A673 (cell line): ENCODE results near the gene VDR. TPM values are rescaled to one million over a fixed set of nuclear protein-coding genes. Genes with fewer than 3 reads are reported as not detected.

Experiments used
- BruUV-seq: library from RNA; stranded (reverse); fragments of 400-500 nt; replicated peaks from 2 replicates; lab custom pipeline; 2021; lab: Mats Ljungman, UMichigan
- CTCF ChIA-PET: fragments of 300-600 bp; sonication (Branson Sonifier 250); formaldehyde crosslinking; loops from one replicate; lab custom pipeline; 2022; ENCODE audit warnings: antibody characterized with exemption; lab: Charles Lee
- POLR2A ChIA-PET: fragments of 300-600 bp; sonication (Branson Sonifier 250); formaldehyde crosslinking; loops from one replicate; lab custom pipeline; 2022; ENCODE audit warnings: antibody characterized with exemption; ENCODE audit not compliant: low non-redundant PET; lab: Charles Lee
- DNase-seq: peaks from one replicate; pipeline ENCODE4 v3.0.0-alpha.2; 2015; ENCODE audit warnings: low spot score
- H3K27ac ChIP-seq: fragments of 200-600 bp; sonication (generic); 2 replicates; pipeline ENCODE4 v1.5.1; 2016; ENCODE audit warnings: mixed run types, low read depth, mild to moderate bottlenecking, mixed read lengths, antibody characterized with exemption, low read length; ENCODE audit not compliant: poor library complexity, severe bottlenecking
- H3K27me3 ChIP-seq: fragments of 200-600 bp; sonication (generic); replicated peaks from 2 replicates; pipeline ENCODE4 v1.6.1; 2017; ENCODE audit warnings: mixed run types, low read depth, mild to moderate bottlenecking, mixed read lengths, antibody characterized with exemption, low read length; ENCODE audit not compliant: insufficient read depth, poor library complexity
- H3K36me3 ChIP-seq: fragments of 200-600 bp; sonication (generic); 2 replicates; pipeline ENCODE4 v1.6.1; 2016; ENCODE audit warnings: mixed run types, mild to moderate bottlenecking, mixed read lengths, antibody characterized with exemption, low read length; ENCODE audit not compliant: insufficient read depth, poor library complexity, severe bottlenecking
- H3K4me1 ChIP-seq: fragments of 200-600 bp; sonication (generic); 2 replicates; pipeline ENCODE4 v1.6.1; 2017; ENCODE audit warnings: mixed run types, mild to moderate bottlenecking, mixed read lengths, antibody characterized with exemption, low read length; ENCODE audit not compliant: insufficient read depth, poor library complexity, severe bottlenecking
- H3K4me3 ChIP-seq: fragments of 200-600 bp; sonication (generic); 2 replicates; pipeline ENCODE4 v1.5.1; 2016; ENCODE audit warnings: low read depth, mixed run types, mild to moderate bottlenecking, mixed read lengths, low read length; ENCODE audit not compliant: poor library complexity, severe bottlenecking
- H3K9me3 ChIP-seq: fragments of 200-600 bp; sonication (generic); 2 replicates; pipeline ENCODE4 v1.6.1; 2016; ENCODE audit warnings: mixed run types, low read depth, mild to moderate bottlenecking, mixed read lengths, antibody characterized with exemption, low read length; ENCODE audit not compliant: poor library complexity, severe bottlenecking
- EZH2 ChIP-seq: fragments of 200-600 bp; sonication (generic); IDR thresholded peaks from 2 replicates; pipeline ENCODE4 v1.6.1; 2017; ENCODE audit warnings: borderline replicate concordance, low read depth, mild to moderate bottlenecking, mixed read lengths, antibody characterized with exemption, low read length; ENCODE audit not compliant: poor library complexity, severe bottlenecking
- intact Hi-C: fragments of 100-400 bp; cut with micrococcal nuclease; formaldehyde crosslinking; loops from one replicate; pipeline ENCODE4 v1.10.0; 2022; ENCODE audit not compliant: unreplicated experiment
- total RNA-seq: library from RNA; stranded (reverse); gene quantifications from 2 replicates; pipeline ENCODE4 v1.2.3, GENCODE V29; 2021
- TF ChIP-seq, protein P1 (sequence below): fragments of 300-800, 200-600 bp; sonication (generic); conservative IDR thresholded peaks from 2 replicates; pipeline ENCODE4 v1.5.1; 2017; ENCODE audit warnings: low read depth, mild to moderate bottlenecking, antibody characterized with exemption, low read length, moderate library complexity, mixed read lengths

Gene VDR
- total RNA-seq, 1 experiment from 2014 or later: 0.43 TPM

DNA sequence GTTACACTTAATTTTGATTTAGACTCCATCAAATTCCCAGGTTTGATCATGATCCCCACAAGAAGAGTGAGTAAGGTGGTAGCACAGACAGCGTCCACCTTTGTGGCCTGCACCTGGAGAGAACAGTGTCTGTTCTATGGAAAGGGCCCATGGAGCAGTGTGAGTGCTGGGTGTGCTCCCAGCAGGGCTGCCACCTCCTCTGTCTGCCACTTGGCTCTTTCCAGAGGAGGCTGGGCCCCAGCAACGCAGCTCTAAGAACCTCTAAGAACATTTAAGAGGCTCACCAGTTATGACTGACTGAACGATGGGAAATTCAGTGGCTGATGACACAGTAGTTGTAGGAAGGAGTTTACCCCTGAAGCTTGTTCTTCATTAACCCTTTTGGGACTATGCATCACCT is 17.3 kb downstream of the VDR start:
- CTCF ChIA-PET: no interaction called here
- TF ChIP-seq, protein P1, sequence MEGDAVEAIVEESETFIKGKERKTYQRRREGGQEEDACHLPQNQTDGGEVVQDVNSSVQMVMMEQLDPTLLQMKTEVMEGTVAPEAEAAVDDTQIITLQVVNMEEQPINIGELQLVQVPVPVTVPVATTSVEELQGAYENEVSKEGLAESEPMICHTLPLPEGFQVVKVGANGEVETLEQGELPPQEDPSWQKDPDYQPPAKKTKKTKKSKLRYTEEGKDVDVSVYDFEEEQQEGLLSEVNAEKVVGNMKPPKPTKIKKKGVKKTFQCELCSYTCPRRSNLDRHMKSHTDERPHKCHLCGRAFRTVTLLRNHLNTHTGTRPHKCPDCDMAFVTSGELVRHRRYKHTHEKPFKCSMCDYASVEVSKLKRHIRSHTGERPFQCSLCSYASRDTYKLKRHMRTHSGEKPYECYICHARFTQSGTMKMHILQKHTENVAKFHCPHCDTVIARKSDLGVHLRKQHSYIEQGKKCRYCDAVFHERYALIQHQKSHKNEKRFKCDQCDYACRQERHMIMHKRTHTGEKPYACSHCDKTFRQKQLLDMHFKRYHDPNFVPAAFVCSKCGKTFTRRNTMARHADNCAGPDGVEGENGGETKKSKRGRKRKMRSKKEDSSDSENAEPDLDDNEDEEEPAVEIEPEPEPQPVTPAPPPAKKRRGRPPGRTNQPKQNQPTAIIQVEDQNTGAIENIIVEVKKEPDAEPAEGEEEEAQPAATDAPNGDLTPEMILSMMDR: no peak
- TF ChIP-seq EZH2: no peak
- Histone ChIP-seq H3K27ac (no peak overlapping the region), H3K4me1 (no peaks in the 10 kb centered on the region), H3K27me3 (no peaks in the 10 kb centered on the region), H3K9me3 (no peaks in the 10 kb centered on the region), H3K36me3 (no peaks in the 10 kb centered on the region), H3K4me3 (no peak overlapping the region)
- BruUV-seq: no TSS peak
- POLR2A ChIA-PET: no interaction called here
- DNase-seq: no peak
- intact Hi-C loops: no loop called here

DNA sequence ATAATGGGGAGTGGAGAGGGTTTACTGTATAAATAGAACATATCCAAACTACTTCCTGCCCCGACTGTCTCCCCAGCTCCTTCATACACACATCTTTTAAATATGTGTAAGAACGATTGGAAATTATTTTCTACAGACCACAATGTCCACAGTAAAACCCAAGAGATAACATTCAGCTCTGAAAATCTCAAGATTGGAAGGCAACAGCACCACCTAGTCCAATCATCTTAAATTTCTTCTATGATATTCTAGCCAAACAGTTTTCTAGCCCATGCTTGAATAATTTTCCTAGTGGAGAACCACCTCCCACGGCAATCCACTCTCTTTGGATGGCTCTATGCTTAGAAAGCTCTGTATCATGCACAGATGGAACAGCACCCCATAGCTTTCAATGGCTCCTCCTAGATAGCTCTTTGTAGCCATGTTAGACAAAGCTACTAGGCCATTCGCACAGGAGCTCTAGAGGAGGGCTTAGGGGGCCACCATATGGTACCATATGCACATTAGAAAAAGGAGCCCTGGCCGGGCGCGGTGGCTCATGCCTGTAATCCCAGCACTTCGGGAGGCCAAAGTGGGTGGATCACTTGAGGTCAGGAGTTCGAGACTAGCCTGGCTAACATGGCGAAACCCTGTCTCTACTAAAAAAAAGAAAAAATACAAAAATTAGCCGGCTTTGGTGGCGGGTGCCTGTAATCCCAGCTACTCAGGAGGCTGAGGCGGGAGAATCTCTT is 18.1 kb downstream of the VDR start:
- intact Hi-C loops: no loop called here
- no TSS peak for BruUV-seq
- Histone ChIP-seq H3K27me3 (no peaks in the 10 kb centered on the region), H3K4me1 (no peaks in the 10 kb centered on the region), H3K4me3 (no peak overlapping the region), H3K9me3 (no peaks in the 10 kb centered on the region), H3K36me3 (no peaks in the 10 kb centered on the region), H3K27ac (no peak overlapping the region)
- TF ChIP-seq EZH2: no peak
- TF ChIP-seq, protein P1: no peak
- ChIA-PET POLR2A (no interaction called here), CTCF (interaction anchor here (1.0 kb wide), 1 partner anchor 346 kb away, joined by 8 read pairs; no protein-coding TSS in a partner anchor)
- DNase-seq: no peak

DNA sequence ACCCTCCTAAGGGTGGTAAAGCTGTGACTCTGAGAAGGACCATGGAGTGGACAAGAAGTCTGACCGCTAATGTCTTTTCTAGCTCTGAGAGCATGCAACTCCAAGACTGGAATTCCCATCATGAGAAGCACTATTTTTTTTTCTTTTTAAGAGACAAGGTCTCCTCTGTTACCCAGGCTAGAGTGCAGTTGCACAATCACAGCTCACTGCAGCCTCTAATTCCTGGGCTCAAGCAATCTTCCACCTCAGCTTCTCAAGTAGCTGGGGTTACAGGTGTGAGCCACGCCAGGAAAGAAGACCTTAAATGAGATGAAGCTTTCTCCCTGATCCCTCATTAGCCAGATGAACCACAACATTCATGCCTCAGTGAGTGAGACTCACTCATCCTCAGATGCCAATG is 19.2 kb downstream of the VDR start:
- H3K9me3 ChIP-seq: no peaks in the 10 kb centered on the region
- POLR2A ChIA-PET: no interaction called here
- BruUV-seq: no TSS peak
- H3K27ac ChIP-seq: no peak overlapping the region
- intact Hi-C loops: no loop called here
- H3K36me3 ChIP-seq: no peaks in the 10 kb centered on the region
- TF ChIP-seq, protein P1: no peak
- no peak for TF ChIP-seq EZH2
- no peak for DNase-seq
- H3K4me1 ChIP-seq: no peaks in the 10 kb centered on the region
- H3K4me3 ChIP-seq: no peak overlapping the region
- CTCF ChIA-PET: no interaction called here
- H3K27me3 ChIP-seq: no peaks in the 10 kb centered on the region
